ENCODE results near the gene CCDC7. TPM values are rescaled to one million over a fixed set of nuclear protein-coding genes. Genes with fewer than 3 reads are reported as not detected.

Gene CCDC7
- total RNA-seq, 1 experiment from 2014 or later: 6.0 TPM

GRCh38 chr10:32418572-32418971 is 27.4 kb upstream of the CCDC7 start:
- H3K9me3 ChIP-seq (ENCODE audit: control insufficient read depth, insufficient read depth, low read depth, low read length): peaks cover 7% of the 10 kb centered on the region; the same call in 1 of the 2 replicates
- CTCF ChIA-PET: no interaction called here
- TF ChIP-seq SIN3A (IDR thresholded peaks at IDR 0.05; ENCODE audit: borderline replicate concordance, insufficient read depth, low read depth, low read length): no peak
- no peak for TF ChIP-seq REST (IDR thresholded peaks at IDR 0.05; ENCODE audit: insufficient read depth in 1 of 2, low read depth in 2 of 2, low read length in 1 of 2)
- no peak for TF ChIP-seq POLR2AphosphoS5 (IDR thresholded peaks at IDR 0.05; ENCODE audit: low read depth, low read length)
- no peak for TF ChIP-seq CTCF (IDR thresholded peaks at IDR 0.05)
- no peak for TF ChIP-seq TCF7L2 (IDR thresholded peaks at IDR 0.05; ENCODE audit: low read depth, low read length)
- H3K27me3 ChIP-seq (ENCODE audit: control insufficient read depth, insufficient read depth, low read length): no peaks in the 10 kb centered on the region
- H3K4me3 ChIP-seq (ENCODE audit: low read depth in 2 of 2, low read length in 2 of 2): no peak overlapping the region
- no TSS peak for BruUV-seq (replicated peaks)
- DNase-seq (ENCODE audit: low read depth, low spot score) (no peak), ATAC-seq (no peak)
- H3K27ac ChIP-seq (ENCODE audit: low read length): no peak overlapping the region
- H3K4me1 ChIP-seq (ENCODE audit: control insufficient read depth, insufficient read depth, low read length): no peaks in the 10 kb centered on the region
- intact Hi-C loops (cut with micrococcal nuclease; ENCODE audit: unreplicated experiment) (no loop called here), in situ Hi-C loops (cut with HindIII; ENCODE audit: low pct_unique_long_range_greater_than_20kb, low sequenced_read_pairs) (no loop called here)
- no peaks in the 10 kb centered on the region for H3K36me3 ChIP-seq (ENCODE audit: control insufficient read depth, insufficient read depth, low read length)
- POLR2A ChIA-PET: no interaction called here

DNA sequence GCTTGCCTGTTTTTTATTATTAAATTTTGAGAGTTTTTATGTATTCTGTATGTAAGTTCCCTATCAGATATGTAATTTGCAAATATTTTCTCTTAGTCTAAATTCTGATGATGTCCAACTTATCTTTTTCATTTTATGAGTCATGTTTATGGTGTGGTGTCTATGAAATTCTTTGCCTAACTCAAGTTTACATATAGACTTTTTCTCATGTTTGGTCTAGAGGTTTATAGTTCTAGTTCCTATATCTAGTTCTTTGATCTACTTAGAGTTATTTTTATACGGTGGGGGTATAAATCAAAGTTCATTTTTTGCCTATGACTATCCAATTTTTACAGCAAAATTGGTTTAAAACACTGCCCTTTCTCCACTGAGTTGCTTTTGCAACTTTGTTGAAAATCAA is 26.3 kb upstream of the CCDC7 start:
- CTCF ChIA-PET: no interaction called here
- no peak for ATAC-seq

More for the DNA sequence above, 26.3 kb upstream of the CCDC7 start:
- in situ Hi-C loops (cut with HindIII; ENCODE audit: low pct_unique_long_range_greater_than_20kb, low sequenced_read_pairs) (no loop called here), intact Hi-C loops (cut with micrococcal nuclease; ENCODE audit: unreplicated experiment) (no loop called here)
- no peak overlapping the region for H3K4me3 ChIP-seq (ENCODE audit: low read depth in 2 of 2, low read length in 2 of 2)
- H3K9me3 ChIP-seq (ENCODE audit: control insufficient read depth, insufficient read depth, low read depth, low read length): peaks cover 7% of the 10 kb centered on the region; the same call in 1 of the 2 replicates
- no peak overlapping the region for H3K27ac ChIP-seq (ENCODE audit: low read length)
- POLR2A ChIA-PET: no interaction called here
- no peaks in the 10 kb centered on the region for H3K4me1 ChIP-seq (ENCODE audit: control insufficient read depth, insufficient read depth, low read length)
- BruUV-seq (replicated peaks): no TSS peak
- no peak for DNase-seq (ENCODE audit: low read depth, low spot score)
- H3K27me3 ChIP-seq (ENCODE audit: control insufficient read depth, insufficient read depth, low read length): no peaks in the 10 kb centered on the region
- TF ChIP-seq CTCF (IDR thresholded peaks at IDR 0.05) (no peak), SIN3A (IDR thresholded peaks at IDR 0.05; ENCODE audit: borderline replicate concordance, insufficient read depth, low read depth, low read length) (no peak), REST (IDR thresholded peaks at IDR 0.05; ENCODE audit: insufficient read depth in 1 of 2, low read depth in 2 of 2, low read length in 1 of 2) (no peak), POLR2AphosphoS5 (IDR thresholded peaks at IDR 0.05; ENCODE audit: low read depth, low read length) (no peak), TCF7L2 (IDR thresholded peaks at IDR 0.05; ENCODE audit: low read depth, low read length) (no peak)
- H3K36me3 ChIP-seq (ENCODE audit: control insufficient read depth, insufficient read depth, low read length): no peaks in the 10 kb centered on the region
